Glutamatergic neuron (in vitro differentiated cells): Measurements from ENCODE around the gene NME1. TPM values are rescaled to one million over a fixed set of nuclear protein-coding genes. Genes with fewer than 3 reads are reported as not detected.

ENCODE experiments used
- DNase-seq: peaks from one replicate; pipeline ENCODE4 v3.0.0; 2022
- H3K27ac Mint-ChIP-seq: one replicate; pipeline ENCODE4 v1.8.0; 2020; ENCODE audit warnings: mild to moderate bottlenecking, mixed read lengths, inconsistent platforms; ENCODE audit not compliant: unreplicated experiment
- H3K27me3 Mint-ChIP-seq: one replicate; pipeline ENCODE4 v1.8.0; 2020; ENCODE audit warnings: mild to moderate bottlenecking, moderate library complexity, mixed read lengths, inconsistent platforms; ENCODE audit not compliant: unreplicated experiment
- H3K36me3 Mint-ChIP-seq: one replicate; pipeline ENCODE4 v1.8.0; 2020; ENCODE audit warnings: mild to moderate bottlenecking, mixed read lengths, inconsistent platforms; ENCODE audit not compliant: unreplicated experiment
- H3K4me1 Mint-ChIP-seq: one replicate; pipeline ENCODE4 v1.8.0; 2020; ENCODE audit warnings: mild to moderate bottlenecking, low read depth, mixed read lengths, inconsistent platforms; ENCODE audit not compliant: unreplicated experiment
- H3K4me3 Mint-ChIP-seq: one replicate; pipeline ENCODE4 v1.8.0; 2020; ENCODE audit warnings: mild to moderate bottlenecking, mixed read lengths, inconsistent platforms; ENCODE audit not compliant: unreplicated experiment
- H3K9me3 Mint-ChIP-seq: one replicate; pipeline ENCODE4 v1.8.0; 2020; ENCODE audit warnings: mild to moderate bottlenecking, moderate library complexity, mixed read lengths, inconsistent platforms; ENCODE audit not compliant: unreplicated experiment
- CTCF ChIP-seq: fragments of 200-600 bp; sonication (generic); IDR thresholded peaks from one replicate; pipeline ENCODE4 v1.5.0; 2021; ENCODE audit not compliant: partially characterized antibody, unreplicated experiment
- total RNA-seq: library from RNA; stranded (reverse); fragmentation: NEBNext Ultra II Directional; extraction: Animal tissue kit (Norgen Biotek cat#: 25700); gene quantifications from one replicate; pipeline ENCODE4 v1.2.1, GENCODE V29; 2021; ENCODE audit not compliant: unreplicated experiment

The NME1 gene
- total RNA-seq, 1 donor from 2014 or later: 125 TPM

GRCh38 chr17:51189628-51190027 lies 36.3 kb downstream of the NME1 start:
- no peak for DNase-seq
- no peak for TF ChIP-seq CTCF
- Mint-ChIP-seq H3K9me3 (no peaks in the 10 kb centered on the region), H3K4me1 (no peaks in the 10 kb centered on the region), H3K36me3 (no peaks in the 10 kb centered on the region), H3K27ac (no peak overlapping the region), H3K27me3 (no peaks in the 10 kb centered on the region), H3K4me3 (no peak overlapping the region)

GRCh38 chr17:51191895-51192294 lies 38.5 kb downstream of the NME1 start:
- H3K27me3 Mint-ChIP-seq: peaks cover 3% of the 10 kb centered on the region
- no peak for TF ChIP-seq CTCF
- no peak overlapping the region for H3K4me3 Mint-ChIP-seq
- DNase-seq: no peak
- no peaks in the 10 kb centered on the region for H3K36me3 Mint-ChIP-seq
- no peak overlapping the region for H3K27ac Mint-ChIP-seq
- H3K9me3 Mint-ChIP-seq: no peaks in the 10 kb centered on the region
- H3K4me1 Mint-ChIP-seq: no peaks in the 10 kb centered on the region

- no peak overlapping the region for H3K4me3 Mint-ChIP-seq
- no peak overlapping the region for H3K27ac Mint-ChIP-seq
- H3K27me3 Mint-ChIP-seq: peaks cover 3% of the 10 kb centered on the region
- no peak for TF ChIP-seq CTCF
- no peak for DNase-seq
- H3K36me3 Mint-ChIP-seq: no peaks in the 10 kb centered on the region
- no peaks in the 10 kb centered on the region for H3K9me3 Mint-ChIP-seq
- no peaks in the 10 kb centered on the region for H3K4me1 Mint-ChIP-seq
Observed at GRCh38 chr17:51197754-51198153, 44.4 kb downstream of the NME1 start.

GRCh38 chr17:51200295-51200694 lies 46.9 kb downstream of the NME1 start:
- H3K4me1 Mint-ChIP-seq: no peaks in the 10 kb centered on the region
- TF ChIP-seq CTCF: no peak
- no peaks in the 10 kb centered on the region for H3K36me3 Mint-ChIP-seq

GRCh38 chr17:51200846-51201245 lies 47.5 kb downstream of the NME1 start:
- DNase-seq: no peak
- Mint-ChIP-seq H3K4me1 (no peaks in the 10 kb centered on the region), H3K27ac (no peak overlapping the region), H3K27me3 (peaks cover under 1% of the 10 kb centered on the region), H3K36me3 (no peaks in the 10 kb centered on the region), H3K9me3 (no peaks in the 10 kb centered on the region), H3K4me3 (no peak overlapping the region)
- TF ChIP-seq CTCF: no peak

More at GRCh38 chr17:51200295-51200694, 46.9 kb downstream of the NME1 start:
- no peak overlapping the region for H3K27ac Mint-ChIP-seq
- H3K9me3 Mint-ChIP-seq: no peaks in the 10 kb centered on the region
- H3K4me3 Mint-ChIP-seq: no peak overlapping the region
- DNase-seq: no peak
- peaks cover 3% of the 10 kb centered on the region for H3K27me3 Mint-ChIP-seq
